ENCODE data around the gene DLL4.

The DLL4 gene

GRCh38 chr15:40906091-40906990, 22.8 kb upstream of the DLL4 start:
- peak; percentile 51 for DNase-seq (ENCODE audit: low read depth)

- peak; percentile 46 for DNase-seq (ENCODE audit: low read depth)
Observed at GRCh38 chr15:40906991-40907802, 21.9 kb upstream of the DLL4 start.

GRCh38 chr15:40908095-40908494, 21.0 kb upstream of the DLL4 start:
- no peak for DNase-seq (ENCODE audit: low read depth)

GRCh38 chr15:40909662-40910630, 19.2 kb upstream of the DLL4 start:
- no peak for DNase-seq (ENCODE audit: low read depth)

DNA sequence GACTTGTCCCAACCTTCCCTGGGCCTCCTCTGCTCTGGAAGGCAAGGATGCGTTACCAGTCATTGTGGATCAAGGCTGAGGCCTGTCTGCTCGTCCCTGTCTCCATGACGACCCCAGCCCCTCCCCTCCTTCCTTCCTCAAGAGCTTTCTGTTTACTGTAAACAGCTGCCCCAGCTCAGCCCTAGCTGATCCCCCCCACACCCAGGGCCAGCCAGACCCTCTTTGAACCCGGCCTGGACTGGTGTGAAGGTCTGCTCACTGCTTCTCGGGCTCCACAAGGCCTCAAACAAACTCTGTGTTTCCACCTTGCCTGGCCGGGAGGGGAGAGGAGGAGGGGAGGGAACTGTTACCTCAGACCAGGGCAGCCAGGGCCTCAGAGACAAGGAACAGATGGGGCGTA, 18.0 kb upstream of the DLL4 start:
- DNase-seq (ENCODE audit: low read depth) = no peak

DNA sequence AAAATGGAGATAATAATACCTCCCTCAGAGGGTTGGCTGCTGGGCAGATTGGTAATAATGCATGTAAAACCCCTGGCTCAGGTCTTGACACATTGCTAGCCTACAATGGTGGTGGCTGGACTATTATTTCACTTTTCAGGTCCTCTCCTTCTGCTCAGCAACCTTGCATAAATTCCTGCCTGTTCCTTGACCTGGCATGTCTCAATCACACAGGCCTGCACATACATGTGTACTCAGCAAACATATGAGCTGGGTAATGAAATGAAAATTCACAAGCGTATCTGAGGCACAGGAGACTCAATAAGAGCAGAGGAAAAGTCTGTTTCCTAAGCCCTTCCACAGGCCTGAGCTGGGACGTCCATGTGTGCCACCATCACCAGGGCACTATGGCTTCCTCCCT, 17.4 kb upstream of the DLL4 start:
- no peak for DNase-seq (ENCODE audit: low read depth)

DNA sequence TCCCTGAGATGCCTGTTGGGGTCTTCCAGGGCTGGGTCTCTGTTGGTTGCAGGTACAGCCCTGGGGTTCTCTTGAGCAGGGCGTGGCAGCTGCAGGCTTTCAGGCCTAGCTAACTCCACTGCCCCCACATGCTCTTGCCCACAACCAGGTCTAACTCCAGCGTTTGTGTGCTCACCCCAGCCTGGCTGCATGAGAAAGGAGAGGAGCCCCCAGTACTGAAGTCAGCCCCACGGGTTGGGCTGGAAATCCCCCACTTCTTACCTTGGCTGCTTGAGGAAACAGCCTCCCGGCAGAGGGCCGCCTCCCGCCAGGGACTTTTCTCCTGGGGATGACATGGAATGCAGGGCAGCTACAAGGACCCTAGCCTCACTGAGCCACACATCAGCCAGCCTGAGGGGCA, 16.7 kb upstream of the DLL4 start:
- no peak for DNase-seq (ENCODE audit: low read depth)

DNA sequence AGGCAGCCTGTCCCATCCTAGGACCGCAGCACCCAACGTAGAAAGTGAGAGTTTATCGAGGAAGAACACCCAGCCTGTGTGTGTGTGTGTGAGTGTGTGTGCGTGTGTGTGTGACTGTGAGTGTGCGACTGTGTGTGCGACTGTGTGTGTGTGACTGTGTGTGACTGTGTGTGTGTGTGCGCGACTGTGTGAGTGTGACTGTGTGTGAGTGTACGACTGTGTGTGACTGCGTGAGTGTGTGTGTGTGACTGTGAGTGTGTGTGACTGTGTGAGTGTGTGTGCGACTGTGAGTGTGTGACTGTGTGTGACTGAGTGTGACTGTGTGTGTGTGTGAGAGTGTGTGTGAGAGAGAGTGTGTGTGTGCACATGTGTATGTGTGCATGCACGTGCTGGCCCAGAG, 15.1 kb upstream of the DLL4 start:
- DNase-seq (ENCODE audit: low read depth) = no peak

DNA sequence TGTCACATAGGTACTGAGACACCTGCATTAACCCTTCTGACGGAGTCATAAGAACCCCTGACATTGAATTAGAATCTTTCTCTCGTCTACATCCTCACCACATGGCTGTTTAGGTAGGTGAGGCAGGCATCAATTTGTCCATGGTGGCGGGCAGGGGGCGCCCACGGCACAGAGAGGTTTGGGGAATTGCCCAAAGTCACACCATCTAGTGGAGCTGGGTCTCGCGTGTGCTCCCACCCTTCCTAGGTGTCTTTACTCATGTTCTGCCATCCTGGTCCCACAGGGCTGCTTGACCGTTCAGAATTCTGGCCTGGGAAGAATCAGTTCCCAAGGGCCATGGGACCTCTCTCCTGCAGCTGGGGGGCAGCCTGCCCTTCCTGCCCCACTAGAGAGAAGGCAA, 14.7 kb upstream of the DLL4 start:
- no peak for DNase-seq (ENCODE audit: low read depth)

DNA sequence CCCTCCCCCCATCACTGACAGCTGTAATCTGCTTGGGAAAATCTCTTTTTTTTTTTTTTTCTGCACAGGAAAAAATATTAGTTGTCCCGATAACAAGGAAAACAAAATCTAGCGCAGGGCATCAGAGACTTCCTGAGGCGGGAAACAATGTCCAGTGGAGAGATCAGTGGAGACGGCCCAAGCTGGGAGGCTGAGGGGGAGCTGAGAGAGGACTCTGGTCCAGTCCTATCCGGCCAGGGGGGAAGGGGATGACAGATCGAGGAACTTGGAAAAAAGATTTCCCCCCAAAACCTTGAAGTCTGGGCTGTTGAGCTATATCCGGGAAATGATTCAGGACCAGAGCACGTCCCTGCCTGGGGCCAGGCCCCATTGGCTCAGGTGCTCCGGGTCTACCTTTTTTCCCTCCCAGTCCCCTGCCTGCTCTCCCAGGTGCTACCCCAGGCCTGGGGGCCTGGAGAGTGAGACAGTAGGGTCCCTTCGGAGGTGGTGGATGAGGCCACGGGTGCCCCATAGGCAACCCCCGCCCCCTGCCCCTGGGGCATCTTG, 14.0 kb upstream of the DLL4 start:
- DNase-seq (ENCODE audit: low read depth) = no peak

DNA sequence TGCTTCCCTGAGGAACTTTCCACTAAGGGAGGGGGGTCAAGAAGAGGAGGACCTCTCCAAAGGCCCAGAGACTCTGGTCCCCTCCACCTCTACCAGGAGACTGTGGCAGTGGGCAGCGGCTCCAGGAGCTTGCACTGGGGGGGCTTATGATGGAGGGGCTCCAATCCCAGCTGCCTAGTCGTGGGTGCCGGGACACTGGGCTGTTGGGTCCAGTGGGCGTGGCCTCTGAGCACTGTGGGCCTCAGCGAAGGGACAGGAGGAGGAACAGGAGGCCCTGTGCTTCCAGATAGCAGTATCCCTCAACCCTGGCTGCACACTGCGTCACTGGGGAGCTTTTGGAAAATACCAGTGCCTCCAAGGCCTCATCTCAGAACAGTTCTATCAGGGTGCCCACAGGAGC, 13.5 kb upstream of the DLL4 start:
- DNase-seq (ENCODE audit: low read depth) = no peak

- DNase-seq (ENCODE audit: low read depth) = no peak
Observed at GRCh38 chr15:40917585-40917984, 11.6 kb upstream of the DLL4 start.

- no peak for DNase-seq (ENCODE audit: low read depth)
Observed at GRCh38 chr15:40918146-40918798, 10.9 kb upstream of the DLL4 start.

GRCh38 chr15:40918799-40919392, 10.2 kb upstream of the DLL4 start:
- no peak for DNase-seq (ENCODE audit: low read depth)

DNA sequence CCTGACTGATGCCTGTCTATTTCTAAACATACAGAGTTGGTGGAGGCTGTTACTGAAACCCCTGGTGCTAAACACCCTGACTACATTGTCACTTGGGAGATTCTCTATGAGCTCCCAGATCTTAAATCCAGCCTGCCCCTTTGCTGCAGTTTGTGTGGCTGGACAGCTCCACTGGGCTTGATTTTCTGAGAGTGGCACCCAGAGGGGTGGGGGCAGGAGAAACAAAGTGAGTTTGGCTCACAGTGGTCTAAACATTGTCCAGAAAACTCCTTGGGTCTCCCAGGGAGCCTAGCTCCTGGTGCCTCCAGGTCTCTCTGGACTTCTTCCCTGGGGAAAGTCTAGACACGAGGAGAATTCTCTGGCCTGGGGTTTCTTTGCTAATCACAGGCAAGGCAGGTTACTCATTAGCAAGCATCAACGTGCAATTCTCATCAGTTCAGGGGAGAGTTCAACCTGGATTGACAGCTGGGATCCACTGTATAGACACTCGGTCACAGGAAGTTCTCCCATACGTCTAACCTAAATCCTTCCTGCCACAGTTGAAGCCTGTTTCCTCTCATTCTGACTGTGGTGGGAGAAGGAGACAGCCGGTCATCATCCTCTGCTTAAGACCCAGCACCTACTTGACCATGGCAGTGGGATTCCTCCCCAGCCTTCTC, 7.1 kb upstream of the DLL4 start:
- no peak for DNase-seq (ENCODE audit: low read depth)

GRCh38 chr15:40922608-40923005, 6.5 kb upstream of the DLL4 start:
- DNase-seq (ENCODE audit: low read depth) = no peak

DNA sequence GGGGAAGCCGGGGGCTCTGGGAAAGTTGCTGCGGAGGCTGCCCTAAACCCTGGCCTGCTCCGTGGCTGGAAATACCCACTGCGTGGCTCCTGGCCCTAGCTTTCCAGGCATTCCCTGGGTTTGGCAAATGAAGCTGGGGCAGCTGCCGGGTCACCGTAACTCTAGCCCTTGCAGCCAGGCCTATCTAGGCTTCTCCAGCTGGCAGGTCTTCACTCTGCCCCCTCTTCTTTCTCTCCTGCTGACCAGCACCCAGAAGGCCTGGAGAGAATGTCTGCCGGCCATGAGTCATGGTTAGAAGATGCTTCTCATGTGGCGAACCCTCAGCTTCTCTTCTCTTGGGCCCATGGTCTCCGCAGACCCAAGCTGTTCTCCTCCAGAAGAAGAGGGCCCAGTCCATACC, 5.6 kb upstream of the DLL4 start:
- no peak for DNase-seq (ENCODE audit: low read depth)

DNA sequence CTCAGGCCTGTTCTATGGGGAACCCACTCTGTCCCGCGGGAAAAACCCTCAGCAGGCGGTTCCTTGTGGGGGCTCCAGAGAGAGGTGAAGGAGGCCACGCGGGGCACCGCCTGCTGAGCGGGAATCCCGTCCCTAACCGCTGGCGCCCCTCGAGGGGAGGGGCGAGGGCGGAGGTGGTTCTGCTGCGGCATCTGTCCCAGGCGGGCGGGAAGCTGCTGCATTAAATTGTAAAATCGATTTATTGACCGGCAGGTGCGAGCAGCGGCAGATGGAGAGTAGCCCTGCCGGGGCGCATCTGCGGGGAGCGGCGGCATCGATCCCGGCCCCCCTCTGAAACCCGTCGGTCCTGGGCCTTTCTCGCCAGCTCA, 3.7 kb upstream of the DLL4 start:
- no peak for DNase-seq (ENCODE audit: low read depth)

- no peak for DNase-seq (ENCODE audit: low read depth)
Observed at GRCh38 chr15:40925863-40926658, 3.1 kb upstream of the DLL4 start.

Measured in T-helper 22 cell (primary cell).